Fibroblast of lung (primary cell): ENCODE measurements around the gene TEDC1. TPM values are rescaled to one million over a fixed set of nuclear protein-coding genes. Genes with fewer than 3 reads are reported as not detected.

Experiments
- DNase-seq, 2 donors: peaks; one replicate each; pipeline versions ENCODE4 v3.0.0 to v3.0.0-alpha.2; 2010; ENCODE audit warnings: low read depth in 2 of 2
- H2AFZ ChIP-seq: 2 replicates; pipeline ENCODE4 v1.5.1; 2012; ENCODE audit warnings: low read length, control low read depth, inconsistent platforms
- H3K27ac ChIP-seq: 2 replicates; pipeline ENCODE4 v1.5.1; 2011; ENCODE audit warnings: low read length, control low read depth; ENCODE audit not compliant: insufficient read depth
- H3K27me3 ChIP-seq: 2 replicates; pipeline ENCODE4 v1.5.1; 2011; ENCODE audit warnings: mild to moderate bottlenecking, low read length; ENCODE audit not compliant: control insufficient read depth, insufficient read depth
- H3K36me3 ChIP-seq: 2 replicates; pipeline ENCODE4 v1.5.1; 2011; ENCODE audit warnings: low read length; ENCODE audit not compliant: control insufficient read depth, insufficient read depth
- H3K4me1 ChIP-seq: 2 replicates; pipeline ENCODE4 v1.5.1; 2011; ENCODE audit warnings: low read length; ENCODE audit not compliant: control insufficient read depth, insufficient read depth; ENCODE audit errors: extremely low read depth
- H3K4me2 ChIP-seq: 2 replicates; pipeline ENCODE4 v1.5.1; 2011; ENCODE audit warnings: low read length, control low read depth; ENCODE audit not compliant: insufficient read depth; ENCODE audit errors: extremely low read depth
- H3K4me3 ChIP-seq, 4 experiments: fragments of 200-600 bp in 1 of 4; sonication (generic) in 1 of 4; replicated peaks in 1 of 4; 2 replicates each; pipeline ENCODE4 v1.5.1; 2011 to 2016; ENCODE audit warnings: low read length in 4 of 4, low read depth in 3 of 4, mild to moderate bottlenecking in 3 of 4, control low read depth in 2 of 4, inconsistent platforms in 1 of 4, mixed read lengths in 1 of 4; ENCODE audit not compliant: insufficient read depth in 1 of 4; ENCODE audit errors: control extremely low read depth in 1 of 4
- H3K79me2 ChIP-seq: 2 replicates; pipeline ENCODE4 v1.5.1; 2012; ENCODE audit warnings: mild to moderate bottlenecking, low read length, inconsistent platforms; ENCODE audit not compliant: control insufficient read depth, insufficient read depth
- H3K9ac ChIP-seq: 2 replicates; pipeline ENCODE4 v1.5.1; 2011; ENCODE audit warnings: mild to moderate bottlenecking, low read length, control low read depth; ENCODE audit not compliant: insufficient read depth
- H3K9me3 ChIP-seq: 2 replicates; pipeline ENCODE4 v1.5.1; 2012; ENCODE audit warnings: low read depth, low read length; ENCODE audit not compliant: control insufficient read depth, insufficient read depth
- H4K20me1 ChIP-seq: 2 replicates; pipeline ENCODE4 v1.5.1; 2011; ENCODE audit warnings: low read length; ENCODE audit not compliant: control insufficient read depth, insufficient read depth; ENCODE audit errors: extremely low read depth
- CTCF ChIP-seq, 2 donors: IDR thresholded peaks in 1 of 2; conservative IDR thresholded peaks in 1 of 2; 1 replicate in 1 of 2; 2 replicates in 1 of 2; pipeline ENCODE4 v1.5.1; 2011 to 2012; ENCODE audit warnings: low read length in 2 of 2, control low read depth in 1 of 2, inconsistent platforms in 1 of 2, low read depth in 1 of 2, mild to moderate bottlenecking in 1 of 2
- EZH2 ChIP-seq: IDR thresholded peaks from 2 replicates; pipeline ENCODE4 v1.5.1; 2012; ENCODE audit warnings: low read length, control low read depth, mild to moderate bottlenecking; ENCODE audit errors: missing control alignments
- polyA plus RNA-seq, 2 donors: library from polyadenylated mRNA; depleted of rRNA in 1 of 2; stranded (reverse) in 1 of 2; unstranded in 1 of 2; fragments of >200 nt; gene quantifications; 2 replicates each; pipeline ENCODE4 v1.2.1, GENCODE V29; 2011 to 2012; ENCODE audit warnings: missing spikeins in 1 of 2
- total RNA-seq: library from RNA; depleted of rRNA; stranded (reverse); fragments of >200 nt; gene quantifications from 2 replicates; pipeline ENCODE4 v1.2.1, GENCODE V29; 2014

TEDC1 gene
- total and polyA plus RNA-seq, 2 donors (not counting 1 experiment from before 2014, with no cell fraction given): 0.69 to 2.5 TPM

GRCh38 chr14:105473677-105474482 lies 17.2 kb upstream of the TEDC1 start:
- DNase-seq: peak; percentile 86 to 88
- Histone ChIP-seq H3K4me3 (peak overlapping the region; percentile 35 to 63 (median 43)), H3K79me2 (peaks cover 5% of the 10 kb centered on the region), H2AFZ (no peak overlapping the region), H3K27me3 (no peaks in the 10 kb centered on the region), H3K9me3 (no peaks in the 10 kb centered on the region), H3K4me1 (peaks cover 27% of the 10 kb centered on the region), H3K27ac (peak overlapping the region; percentile 68), H3K4me2 (peak overlapping the region; percentile 78), H3K9ac (peak overlapping the region; percentile 85), H4K20me1 (no peaks in the 10 kb centered on the region), H3K36me3 (peaks cover 8% of the 10 kb centered on the region)
- TF ChIP-seq EZH2 (no peak), CTCF (conservative IDR thresholded peaks at IDR 0.05 in 1 of 2, IDR thresholded peaks at IDR 0.05 in 1 of 2; ENCODE audit: low read depth in 1 of 2, low read length in 2 of 2) (no peak)

- no peaks in the 10 kb centered on the region for H3K9me3 ChIP-seq
- H3K4me1 ChIP-seq: peaks cover 27% of the 10 kb centered on the region
- H2AFZ ChIP-seq: peak within 1 kb of the TSS; percentile 62
- peak within 1 kb of the TSS; percentile 87 for H3K27ac ChIP-seq
- H3K4me3 ChIP-seq: peak within 1 kb of the TSS; percentile 46 to 70 (median 64)
- no peaks in the 10 kb centered on the region for H3K27me3 ChIP-seq
- peak in 1 of 2 donors; percentile 41 for DNase-seq
- peaks cover 5% of the 10 kb centered on the region for H3K79me2 ChIP-seq
- no peaks in the 10 kb centered on the region for H4K20me1 ChIP-seq
- peak within 1 kb of the TSS; percentile 93 for H3K9ac ChIP-seq
- peaks cover 8% of the 10 kb centered on the region for H3K36me3 ChIP-seq
- peak within 1 kb of the TSS; percentile 78 for H3K4me2 ChIP-seq
- TF ChIP-seq CTCF (conservative IDR thresholded peaks at IDR 0.05 in 1 of 2, IDR thresholded peaks at IDR 0.05 in 1 of 2; ENCODE audit: low read depth in 1 of 2, low read length in 2 of 2) (no peak), EZH2 (no peak)
These were observed 16.4 kb upstream of the TEDC1 start, which contains the start of gene CRIP2 for GRCh38 chr14:105474483-105475268. CRIP2 (plus strand) TSS chr14:105474821; CDS start chr14:105474863, 42 bp downstream.
